ENCODE results near the gene WIPF3.
A peak's percentile ranks its signal among the peaks of the same experiment; 100 is the strongest.

WIPF3 gene

DNA sequence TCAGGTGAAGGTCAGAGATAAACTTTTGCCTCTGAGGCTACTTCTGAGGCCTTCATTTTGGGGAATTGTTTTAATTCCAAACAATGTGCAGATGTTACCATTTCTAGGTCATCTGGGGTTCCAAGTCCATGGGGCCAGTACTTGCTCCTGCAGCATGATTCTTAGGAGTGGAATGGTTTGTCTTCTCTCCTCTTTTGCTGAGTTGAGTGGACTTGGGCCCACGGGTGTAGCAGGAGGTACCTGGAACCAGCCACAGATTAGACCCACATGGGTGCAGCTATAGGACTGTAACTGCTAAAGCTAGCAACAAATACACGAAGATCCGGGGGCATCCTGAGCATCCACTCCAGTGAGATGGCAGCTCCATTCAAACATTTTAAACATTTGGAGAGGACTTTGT is 41.6 kb downstream of the WIPF3 start:
- DNase-seq (ENCODE audit: low spot score): no peak

DNA sequence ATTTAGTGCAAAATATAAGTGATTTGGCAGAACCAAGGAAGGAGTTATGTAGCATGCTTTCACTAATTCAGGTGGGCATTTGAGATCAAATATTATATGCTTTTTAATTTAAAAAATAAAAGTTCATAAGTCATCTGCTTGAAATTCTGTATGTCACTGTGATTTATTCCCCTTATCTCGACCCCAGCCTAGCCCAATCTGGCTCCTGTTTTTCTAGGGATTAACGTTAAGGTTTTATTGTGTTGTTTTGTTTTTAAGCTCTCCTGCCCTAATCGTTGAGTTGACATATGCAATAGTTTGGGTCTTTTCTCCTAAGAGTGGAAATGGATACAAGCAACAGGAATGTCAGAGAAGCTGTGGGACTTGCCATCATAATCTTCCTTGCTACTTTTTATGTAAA is 42.6 kb downstream of the WIPF3 start:
- no peak for DNase-seq (ENCODE audit: low spot score)

GRCh38 chr7:29851487-29851886 is 45.2 kb downstream of the WIPF3 start:
- DNase-seq (ENCODE audit: low spot score): no peak

GRCh38 chr7:29852457-29852856 is 46.1 kb downstream of the WIPF3 start:
- no peak for DNase-seq (ENCODE audit: low spot score)

DNA sequence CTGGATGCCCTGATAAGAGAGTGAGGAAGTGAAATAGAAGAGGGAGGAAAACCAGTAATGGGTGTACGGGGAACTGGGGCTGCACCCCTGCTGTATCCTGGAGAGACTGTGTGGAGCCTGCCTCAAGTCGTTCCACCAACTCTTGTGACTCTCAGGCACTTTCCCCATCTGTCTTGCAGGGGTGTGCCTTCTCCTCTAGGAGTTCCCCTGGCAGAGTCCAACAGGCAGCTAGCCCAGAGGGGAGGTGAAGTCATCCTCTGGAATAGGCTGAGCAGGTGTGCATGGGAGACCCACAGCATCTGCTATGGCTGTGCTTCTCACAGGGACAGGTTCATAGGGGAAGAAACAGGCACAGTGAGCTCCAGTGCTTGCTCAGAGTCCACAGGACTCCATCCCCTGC is 46.8 kb downstream of the WIPF3 start:
- DNase-seq (ENCODE audit: low spot score): no peak

DNA sequence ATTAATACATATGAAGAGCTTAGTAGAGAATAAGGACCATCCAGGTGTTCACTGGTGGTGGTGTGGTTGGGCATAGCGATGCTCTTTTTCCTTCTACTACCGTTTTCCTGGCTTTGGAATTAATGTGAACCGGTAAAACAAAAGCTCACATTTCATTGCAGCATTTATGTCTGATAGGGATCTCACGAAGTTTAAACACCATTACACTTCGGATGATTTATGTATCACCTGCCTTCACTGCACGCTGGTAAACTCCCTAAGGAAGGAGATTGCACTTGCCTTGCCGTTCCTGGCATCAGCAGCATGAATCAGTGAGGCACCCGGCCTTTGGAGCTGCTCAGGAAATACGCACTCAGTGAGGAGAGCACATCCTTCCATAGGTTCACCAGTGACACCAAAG is 47.5 kb downstream of the WIPF3 start:
- DNase-seq (ENCODE audit: low spot score): no peak

DNA sequence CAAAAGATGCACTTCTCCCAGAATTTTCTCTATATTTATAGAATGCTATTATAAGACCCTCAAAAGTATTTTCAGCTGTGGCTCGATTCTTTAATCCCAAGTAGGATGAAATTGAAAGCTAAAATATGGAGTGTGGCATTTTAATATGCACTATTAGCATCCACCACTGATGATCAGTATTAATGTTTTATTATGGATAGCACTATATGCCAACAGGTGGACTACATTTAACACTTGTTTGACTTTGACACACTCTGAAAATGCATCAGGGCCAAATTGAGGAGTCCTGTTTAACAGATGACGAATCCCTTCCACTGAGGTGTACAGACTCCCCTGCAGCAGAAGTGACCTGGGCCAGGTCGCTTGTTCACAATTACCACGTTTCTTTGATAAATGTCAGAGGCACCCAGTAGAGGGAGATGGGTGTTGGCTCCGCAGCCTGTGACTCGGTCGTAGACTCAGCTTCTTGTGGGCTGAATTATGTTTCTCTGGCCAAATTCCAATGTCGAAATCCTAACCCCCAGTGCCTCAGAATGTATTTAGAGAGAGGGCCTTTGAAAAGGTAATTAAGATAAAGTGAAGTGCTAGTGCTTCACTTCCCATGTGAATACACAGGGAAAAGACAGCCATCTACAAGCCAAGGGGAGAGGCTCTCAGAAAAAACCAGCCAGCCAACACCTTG is 48.1 kb downstream of the WIPF3 start:
- no peak for DNase-seq (ENCODE audit: low spot score)

- DNase-seq (ENCODE audit: low spot score): no peak
These were observed 51.3 kb downstream of the WIPF3 start for GRCh38 chr7:29857654-29858053.

- DNase-seq (ENCODE audit: low spot score): no peak
These were observed 52.1 kb downstream of the WIPF3 start for GRCh38 chr7:29858191-29858951.

DNA sequence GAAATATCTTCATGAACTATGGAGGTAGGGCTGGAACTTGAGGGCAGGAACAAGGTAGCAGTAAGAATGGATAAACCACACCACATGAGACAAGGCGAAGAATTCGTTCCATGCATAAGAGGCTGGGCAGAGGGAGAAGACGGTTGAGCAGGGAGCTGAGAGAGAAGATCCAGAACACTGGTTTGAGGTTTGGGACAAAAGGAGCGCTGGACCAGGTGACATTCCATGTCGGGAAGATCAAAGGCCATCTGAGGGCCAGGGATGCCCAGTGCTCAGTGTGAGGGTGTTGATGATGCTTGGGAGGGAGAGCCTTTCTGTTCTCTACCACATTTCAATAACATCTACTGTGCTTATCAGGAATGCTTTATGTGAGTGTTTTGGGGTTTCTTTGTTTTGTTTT is 52.8 kb downstream of the WIPF3 start:
- no peak for DNase-seq (ENCODE audit: low spot score)

DNA sequence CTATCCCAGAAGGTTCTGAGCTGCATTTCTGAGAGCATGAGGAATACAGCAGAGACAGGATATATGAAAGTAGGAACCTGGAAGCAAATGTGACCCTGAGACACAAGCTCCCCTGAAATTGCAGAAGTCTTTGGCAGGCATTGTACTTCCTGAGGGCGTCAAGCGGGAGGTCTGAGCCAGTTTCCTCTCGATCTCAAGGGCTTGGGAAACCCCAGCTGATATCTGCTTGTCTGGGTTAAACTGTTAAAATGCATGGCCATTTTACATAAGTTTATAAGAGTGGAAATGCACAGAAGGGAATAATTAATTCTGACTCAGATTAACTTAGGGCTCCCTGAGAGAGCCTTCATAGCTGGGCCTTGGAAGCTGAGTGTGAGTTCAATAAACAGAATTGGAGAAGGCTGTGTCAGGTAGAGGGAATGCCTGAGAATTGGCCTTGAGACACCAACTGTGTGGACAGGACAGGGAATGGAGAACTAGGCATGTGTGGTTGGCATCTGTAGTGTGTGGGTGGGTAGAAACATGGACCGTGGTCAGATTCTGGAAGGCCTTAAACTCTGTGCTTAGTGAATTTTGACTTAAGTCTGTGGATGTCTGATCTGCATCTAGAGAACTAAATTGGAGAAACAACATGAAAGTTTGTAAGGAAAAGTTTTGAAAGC is 53.3 kb downstream of the WIPF3 start:
- DNase-seq (ENCODE audit: low spot score): no peak

DNA sequence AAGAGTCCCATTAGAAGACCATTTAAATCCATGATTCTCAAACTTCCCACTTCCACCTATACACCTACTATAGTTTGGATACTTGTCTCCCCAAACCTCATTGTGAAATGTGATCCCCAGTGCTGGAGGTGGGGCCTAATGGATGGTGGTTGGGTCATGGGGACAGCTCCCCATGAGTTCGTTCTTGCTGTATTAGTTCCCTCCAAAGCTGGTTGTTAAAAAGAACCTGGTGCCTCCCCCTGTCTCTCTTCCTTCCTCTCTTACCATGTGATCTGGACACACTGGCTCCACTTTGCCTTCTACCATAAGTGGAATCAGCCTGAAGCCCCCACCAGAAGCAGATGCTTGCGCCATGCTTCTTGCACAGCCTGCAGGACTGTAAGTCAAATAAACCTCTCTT is 53.9 kb downstream of the WIPF3 start:
- DNase-seq (ENCODE audit: low spot score): no peak

GRCh38 chr7:29861884-29862283 is 55.6 kb downstream of the WIPF3 start:
- DNase-seq (ENCODE audit: low spot score): no peak

DNA sequence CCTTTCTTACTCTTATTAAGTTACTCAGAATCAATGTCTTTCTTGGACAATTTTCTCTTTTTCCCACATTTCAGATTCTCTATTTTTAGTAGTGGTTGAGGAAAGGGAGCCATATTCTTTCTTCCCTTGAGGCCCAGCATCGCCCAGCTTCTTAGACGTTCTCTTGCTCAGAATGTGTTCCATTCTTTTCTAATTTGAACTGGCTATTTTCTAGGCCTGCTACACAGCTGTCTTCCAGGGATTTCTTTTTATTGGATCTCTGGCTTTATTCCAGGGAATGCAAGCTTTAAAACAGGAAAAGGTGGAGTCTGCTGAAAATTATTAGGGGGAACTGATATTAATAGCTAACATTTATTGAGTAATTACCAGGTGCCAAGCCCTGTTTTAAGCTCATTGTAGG is 58.3 kb downstream of the WIPF3 start:
- DNase-seq (ENCODE audit: low spot score): no peak

- DNase-seq (ENCODE audit: low spot score): no peak
These were observed 59.2 kb downstream of the WIPF3 start for GRCh38 chr7:29865526-29865925.

- no peak for DNase-seq (ENCODE audit: low spot score)
These were observed 60.2 kb downstream of the WIPF3 start for GRCh38 chr7:29866490-29866930.

- DNase-seq (ENCODE audit: low spot score): no peak
These were observed 65.6 kb downstream of the WIPF3 start for GRCh38 chr7:29871787-29872398.

DNA sequence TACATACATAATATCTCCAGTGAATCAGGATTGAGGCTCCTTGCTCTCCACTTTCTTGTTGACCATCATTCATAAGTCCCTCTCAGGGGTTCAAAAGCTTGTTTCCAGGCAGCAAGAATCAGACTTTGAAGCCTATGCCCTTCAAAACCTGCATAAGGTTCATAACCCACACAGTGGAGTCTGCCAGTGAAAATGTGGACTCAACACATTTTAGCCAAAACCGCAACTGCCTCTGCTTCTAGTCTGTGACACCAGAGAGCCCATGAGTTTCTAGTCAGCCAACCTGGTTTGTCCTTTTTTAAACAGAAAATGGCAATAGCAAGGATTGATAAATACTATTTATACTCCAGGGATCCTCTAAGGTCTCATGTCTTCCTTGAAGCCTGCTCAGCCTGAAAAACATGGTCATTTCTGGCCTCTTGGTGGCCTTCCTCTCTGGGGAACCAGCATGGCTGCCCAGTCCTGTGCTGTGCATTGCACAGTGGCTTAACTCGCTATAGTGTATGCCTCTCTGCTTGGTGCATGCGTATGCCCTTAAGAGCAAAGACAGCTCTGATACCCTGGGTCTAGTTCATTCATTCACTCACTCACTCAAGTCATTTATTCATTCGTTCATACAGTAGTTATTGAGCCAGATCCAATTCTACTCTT is 67.5 kb downstream of the WIPF3 start:
- no peak for DNase-seq (ENCODE audit: low spot score)

GRCh38 chr7:29875741-29876140 is 69.4 kb downstream of the WIPF3 start:
- no peak for DNase-seq (ENCODE audit: low spot score)

DNA sequence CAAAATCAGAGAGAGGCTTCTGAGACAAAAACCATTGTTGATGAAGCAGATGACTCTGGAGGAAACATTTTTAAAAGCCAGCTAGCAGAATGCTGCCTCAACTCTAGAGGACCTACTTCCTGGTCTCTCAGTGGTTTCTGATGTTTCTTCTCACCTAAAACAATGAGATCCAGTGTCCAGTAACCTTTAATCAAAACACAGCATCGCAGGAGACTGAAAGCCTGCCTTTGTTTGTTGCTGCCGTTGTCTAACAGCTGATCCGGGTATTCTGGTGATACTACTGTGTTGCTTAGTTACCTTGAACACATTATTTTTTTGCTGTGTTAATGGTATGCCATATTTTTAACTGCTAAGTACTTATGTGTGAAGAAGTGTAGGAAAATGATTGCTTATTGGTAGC is 70.9 kb downstream of the WIPF3 start:
- no peak for DNase-seq (ENCODE audit: low spot score)

DNA sequence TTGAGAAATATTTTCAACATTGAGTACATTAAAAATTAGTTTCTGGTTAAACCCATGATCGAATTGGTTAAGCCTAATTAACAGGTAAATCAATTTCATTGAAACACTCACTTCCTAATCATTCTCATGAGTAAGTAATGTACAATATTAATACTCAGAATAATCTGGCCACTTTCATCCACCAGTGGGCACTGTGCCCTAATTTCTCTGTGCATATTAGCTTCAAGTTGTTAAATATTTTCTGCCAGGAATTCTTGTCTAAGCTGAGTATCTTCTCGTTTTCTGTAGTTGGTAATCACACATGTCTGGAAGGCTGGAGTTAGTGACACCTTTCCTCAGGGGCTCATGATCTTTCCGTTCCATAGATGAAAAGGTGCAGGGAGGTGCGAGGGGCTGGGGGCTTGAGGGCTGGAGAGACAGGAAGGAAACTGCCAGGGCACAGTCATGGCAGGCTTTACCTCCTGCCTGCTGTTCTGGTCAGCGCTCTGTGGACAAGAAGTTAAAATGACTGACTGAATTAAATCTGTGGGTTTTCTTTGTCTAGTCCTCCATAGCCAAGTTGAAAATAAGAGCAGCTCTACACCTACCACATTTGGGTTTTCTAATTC is 71.9 kb downstream of the WIPF3 start:
- peak; percentile 49 for DNase-seq (ENCODE audit: low spot score)

DNA sequence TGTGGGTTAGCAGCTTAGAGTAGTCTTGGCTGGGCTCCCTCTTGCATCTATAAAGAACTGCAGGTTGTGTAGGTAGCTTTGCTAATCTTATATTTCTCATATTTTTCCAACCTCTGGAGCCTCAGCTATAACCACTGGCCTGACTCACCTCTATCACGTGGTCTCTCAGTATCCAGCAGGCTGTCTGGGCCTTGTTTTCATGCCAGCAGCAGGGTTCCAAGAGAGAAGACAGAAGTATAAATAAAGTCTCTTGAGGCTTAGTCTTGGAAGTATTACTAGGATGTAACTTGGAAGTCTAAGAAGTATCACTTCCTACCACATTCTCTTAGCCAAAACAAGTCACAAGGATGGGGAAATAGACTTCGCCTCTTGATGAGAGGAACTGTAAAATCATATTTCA is 73.3 kb downstream of the WIPF3 start:
- no peak for DNase-seq (ENCODE audit: low spot score)

All from kidney capillary endothelial cell (primary cell).